ENCODE measurements around the gene TCF7L2.

The TCF7L2 gene

GRCh38 chr10:113128450-113129070 lies 178.5 kb downstream of the TCF7L2 start:
- DNase-seq: no peak

- no peak for DNase-seq
Measured at GRCh38 chr10:113129117-113129516, 179.1 kb downstream of the TCF7L2 start.

GRCh38 chr10:113130014-113130641 lies 180.1 kb downstream of the TCF7L2 start:
- no peak for DNase-seq

- DNase-seq: no peak
Measured at GRCh38 chr10:113131613-113132261, 181.7 kb downstream of the TCF7L2 start.

GRCh38 chr10:113132591-113133121 lies 182.6 kb downstream of the TCF7L2 start:
- no peak for DNase-seq

- DNase-seq: no peak
Measured at GRCh38 chr10:113133497-113134115, 183.6 kb downstream of the TCF7L2 start.

- DNase-seq: no peak
Measured at GRCh38 chr10:113135025-113135424, 185.0 kb downstream of the TCF7L2 start.

- DNase-seq: no peak
Measured at GRCh38 chr10:113137941-113138685, 188.1 kb downstream of the TCF7L2 start.

GRCh38 chr10:113138937-113139585 lies 189.0 kb downstream of the TCF7L2 start:
- DNase-seq: no peak

GRCh38 chr10:113139699-113140098 lies 189.7 kb downstream of the TCF7L2 start:
- no peak for DNase-seq

- DNase-seq: no peak
Measured at GRCh38 chr10:113140143-113141011, 190.3 kb downstream of the TCF7L2 start.

GRCh38 chr10:113142601-113143362 lies 192.7 kb downstream of the TCF7L2 start:
- DNase-seq: no peak

- no peak for DNase-seq
Measured at GRCh38 chr10:113144576-113144975, 194.5 kb downstream of the TCF7L2 start.

GRCh38 chr10:113148071-113148825 lies 198.2 kb downstream of the TCF7L2 start:
- DNase-seq: no peak

GRCh38 chr10:113148901-113149300 lies 198.9 kb downstream of the TCF7L2 start:
- DNase-seq: no peak

GRCh38 chr10:113149626-113150025 lies 199.6 kb downstream of the TCF7L2 start:
- no peak for DNase-seq

- DNase-seq: peak; percentile 2
Measured at GRCh38 chr10:113151190-113151666, 201.2 kb downstream of the TCF7L2 start.

GRCh38 chr10:113153493-113154102 lies 203.6 kb downstream of the TCF7L2 start:
- DNase-seq: no peak

- no peak for DNase-seq
Measured at GRCh38 chr10:113157441-113157840, 207.4 kb downstream of the TCF7L2 start.

Data from CD4-positive, alpha-beta T cell treated with Interleukin-21 for 1 hour (primary cell).